H1 (cell line): ENCODE results near the gene SLC22A24. TPM values are rescaled to one million over a fixed set of nuclear protein-coding genes. Genes with fewer than 3 reads are reported as not detected.

Experiments
- CTCF ChIA-PET: fragments of 300-600 bp; sonication (Branson Sonifier 250); formaldehyde crosslinking; loops from one replicate; lab custom pipeline; 2021; ENCODE audit not compliant: partially characterized antibody; lab: Charles Lee
- POLR2A ChIA-PET: fragments of 300-600 bp; sonication (Branson Sonifier 250); formaldehyde crosslinking; loops from one replicate; lab custom pipeline; 2021; ENCODE audit warnings: inconsistent platforms; ENCODE audit not compliant: partially characterized antibody; lab: Charles Lee
- DNase-seq, 2 experiments: peaks; one replicate each; pipeline versions ENCODE4 v3.0.0 to v3.0.0-alpha.2; 2010 to 2022; ENCODE audit warnings: low spot score in 2 of 2, low read depth in 1 of 2, mixed read lengths in 1 of 2
- FAIRE-seq: peaks from 2 replicates; lab custom pipeline; 2011; peaks lifted over from hg19 to GRCh38; lab: Jason Lieb, UNC
- H2AFZ ChIP-seq: 2 replicates; pipeline ENCODE4 v1.8.1; 2012; ENCODE audit warnings: low read length, inconsistent platforms
- H2AK5ac ChIP-seq: 2 replicates; pipeline ENCODE4 v1.6.1; 2013; ENCODE audit warnings: low read depth, low read length
- H2BK120ac ChIP-seq: replicated peaks from 2 replicates; pipeline ENCODE3; 2013; ENCODE audit warnings: low read depth, low read length, inconsistent platforms
- H2BK12ac ChIP-seq: 2 replicates; pipeline ENCODE4 v1.6.1; 2013; ENCODE audit warnings: low read depth, low read length
- H2BK15ac ChIP-seq: 2 replicates; pipeline ENCODE4 v1.6.1; 2013; ENCODE audit warnings: low read length
- H2BK20ac ChIP-seq: 2 replicates; pipeline ENCODE4 v1.6.1; 2013; ENCODE audit warnings: low read length
- H2BK5ac ChIP-seq: 2 replicates; pipeline ENCODE4 v1.6.1; 2013; ENCODE audit warnings: low read depth, low read length
- H3K14ac ChIP-seq: 2 replicates; pipeline ENCODE4 v1.6.1; 2013; ENCODE audit warnings: inconsistent platforms; ENCODE audit not compliant: insufficient read length
- H3K18ac ChIP-seq: 2 replicates; pipeline ENCODE4 v1.6.1; 2013; ENCODE audit warnings: low read length; ENCODE audit errors: extremely low read depth
- H3K23ac ChIP-seq: 2 replicates; pipeline ENCODE4 v1.6.1; 2013; ENCODE audit warnings: inconsistent platforms; ENCODE audit not compliant: insufficient read length
- H3K23me2 ChIP-seq: 2 replicates; pipeline ENCODE4 v1.6.1; 2013; ENCODE audit warnings: low read depth, low read length
- H3K27ac ChIP-seq: 2 replicates; pipeline ENCODE4 v1.6.1; 2011; ENCODE audit warnings: low read depth, low read length, inconsistent platforms
- H3K27me3 ChIP-seq, 4 experiments: replicated peaks in 1 of 4; 1 replicate in 1 of 4; 2 replicates in 3 of 4; pipeline versions ENCODE4 v1.6.1 to v1.8.1; 2011 to 2013; ENCODE audit warnings: low read length in 3 of 4, mild to moderate bottlenecking in 3 of 4, inconsistent platforms in 2 of 4, mixed read lengths in 2 of 4, moderate library complexity in 1 of 4; ENCODE audit not compliant: control insufficient read depth in 3 of 4, insufficient read depth in 3 of 4; ENCODE audit errors: extremely low read depth in 1 of 4
- H3K36me3 ChIP-seq, 4 experiments: 2 replicates each; pipeline versions ENCODE4 v1.6.1 to v1.8.1; 2011 to 2013; ENCODE audit warnings: mild to moderate bottlenecking in 4 of 4, low read length in 3 of 4, moderate library complexity in 2 of 4, control low read depth in 1 of 4, inconsistent platforms in 1 of 4; ENCODE audit not compliant: insufficient read depth in 4 of 4, control insufficient read depth in 2 of 4
- H3K4ac ChIP-seq: replicated peaks from 2 replicates; pipeline ENCODE3; 2013; ENCODE audit warnings: low read length, low read depth, mixed read lengths, inconsistent platforms; ENCODE audit not compliant: insufficient read length
- H3K4me1 ChIP-seq, 4 experiments: replicated peaks in 1 of 4; 1 replicate in 1 of 4; 2 replicates in 3 of 4; pipeline versions ENCODE4 v1.6.1 to v1.8.1; 2011 to 2013; ENCODE audit warnings: low read length in 3 of 4, inconsistent platforms in 2 of 4, mixed read lengths in 1 of 4; ENCODE audit not compliant: insufficient read depth in 4 of 4, control insufficient read depth in 3 of 4
- H3K4me2 ChIP-seq, 2 experiments: 2 replicates each; pipeline versions ENCODE4 v1.6.1 to v1.8.1; 2011 to 2013; ENCODE audit warnings: low read depth in 2 of 2, low read length in 2 of 2, control low read depth in 1 of 2, inconsistent platforms in 1 of 2, mild to moderate bottlenecking in 1 of 2; ENCODE audit not compliant: insufficient read depth in 1 of 2
- H3K4me3 ChIP-seq, 4 experiments: fragments of 200-600, 300-600 bp in 1 of 4; sonication (generic), shearing (Covaris generic), sonication (Bioruptor Twin) in 1 of 4; 2 replicates each; pipeline versions ENCODE4 v1.5.1 to v1.8.1; 2011 to 2016; ENCODE audit warnings: low read length in 4 of 4, low read depth in 3 of 4, control low read depth in 2 of 4, inconsistent platforms in 2 of 4, mild to moderate bottlenecking in 2 of 4, mixed read lengths in 1 of 4, moderate library complexity in 1 of 4; ENCODE audit not compliant: insufficient read depth in 2 of 4; ENCODE audit errors: extremely low read depth in 1 of 4
- H3K56ac ChIP-seq: replicated peaks from 2 replicates; pipeline ENCODE3; 2013; ENCODE audit warnings: low read depth, mild to moderate bottlenecking, mixed read lengths, low read length, inconsistent platforms; ENCODE audit not compliant: insufficient read length
- H3K79me1 ChIP-seq: 2 replicates; pipeline ENCODE4 v1.6.1; 2013; ENCODE audit warnings: low read depth, low read length, control low read depth
- H3K79me2 ChIP-seq, 2 experiments: 2 replicates each; pipeline versions ENCODE4 v1.6.1 to v1.8.1; 2012 to 2013; ENCODE audit warnings: low read length in 2 of 2, mild to moderate bottlenecking in 2 of 2, inconsistent platforms in 1 of 2; ENCODE audit not compliant: insufficient read depth in 2 of 2, control insufficient read depth in 1 of 2
- H3K9ac ChIP-seq, 4 experiments: replicated peaks in 1 of 4; 1 replicate in 1 of 4; 2 replicates in 3 of 4; pipeline versions ENCODE4 v1.6.1 to v1.8.1; 2011 to 2013; ENCODE audit warnings: low read depth in 3 of 4, low read length in 3 of 4, control low read depth in 2 of 4, mild to moderate bottlenecking in 2 of 4, moderate library complexity in 2 of 4, inconsistent platforms in 1 of 4; ENCODE audit errors: extremely low read depth in 1 of 4
- H3K9me3 ChIP-seq, 2 experiments: 2 replicates each; pipeline versions ENCODE4 v1.6.1 to v1.8.1; 2012 to 2013; ENCODE audit warnings: mild to moderate bottlenecking in 2 of 2, moderate library complexity in 2 of 2, control low read depth in 1 of 2, inconsistent platforms in 1 of 2, low read depth in 1 of 2, low read length in 1 of 2, mixed read lengths in 1 of 2; ENCODE audit not compliant: insufficient read depth in 2 of 2
- H4K20me1 ChIP-seq, 2 experiments: replicated peaks in 1 of 2; 2 replicates each; pipeline versions ENCODE3 to v1.8.1; 2011 to 2013; ENCODE audit warnings: inconsistent platforms in 2 of 2, low read length in 2 of 2, mild to moderate bottlenecking in 1 of 2; ENCODE audit not compliant: insufficient read depth in 2 of 2, control insufficient read depth in 1 of 2
- H4K5ac ChIP-seq: 2 replicates; pipeline ENCODE4 v1.6.1; 2013; ENCODE audit warnings: low read length, low read depth, mixed read lengths, inconsistent platforms; ENCODE audit not compliant: insufficient read length
- H4K8ac ChIP-seq: 2 replicates; pipeline ENCODE4 v1.8.0; 2013; ENCODE audit warnings: mild to moderate bottlenecking, moderate library complexity, low read length, inconsistent platforms; ENCODE audit not compliant: insufficient read depth; ENCODE audit errors: extremely low read depth
- H4K91ac ChIP-seq: replicated peaks from 2 replicates; pipeline ENCODE3; 2013; ENCODE audit warnings: low read length, mixed read lengths, inconsistent platforms; ENCODE audit not compliant: insufficient read length
- BACH1 ChIP-seq: IDR thresholded peaks from 2 replicates; pipeline ENCODE4 v1.6.1; 2012; ENCODE audit warnings: low read length, improper control_type of control experiment
- CREB1 ChIP-seq: IDR thresholded peaks from 2 replicates; pipeline ENCODE4 v1.6.1; 2012; ENCODE audit warnings: inconsistent platforms
- EP300 ChIP-seq, 2 experiments: IDR thresholded peaks; 1 replicate in 1 of 2; 2 replicates in 1 of 2; pipeline ENCODE4 v1.6.1; 2011 to 2012; ENCODE audit warnings: low read depth in 2 of 2, low read length in 2 of 2, mild to moderate bottlenecking in 2 of 2, borderline replicate concordance in 1 of 2, inconsistent platforms in 1 of 2, moderate library complexity in 1 of 2
- SIN3A ChIP-seq, 2 experiments: IDR thresholded peaks in 1 of 2; conservative IDR thresholded peaks in 1 of 2; 2 replicates each; pipeline ENCODE4 v1.6.1; 2011 to 2012; ENCODE audit warnings: low read length in 2 of 2, improper control_type of control experiment in 1 of 2, low read depth in 1 of 2, mild to moderate bottlenecking in 1 of 2
- SP1 ChIP-seq: IDR thresholded peaks from 2 replicates; pipeline ENCODE4 v1.6.1; 2011; ENCODE audit warnings: low read depth, low read length
- SP4 ChIP-seq: IDR thresholded peaks from 2 replicates; pipeline ENCODE4 v1.6.1; 2012; ENCODE audit warnings: low read length, inconsistent platforms
- WGBS, 2 experiments: shearing (Covaris generic) in 1 of 2; methylation state at CpG; one replicate each; pipeline versions ENCODE4 v1.1.6 to v1.1.7; 2013 to 2015; ENCODE audit warnings: low lambda C conversion rate in 2 of 2, mixed read lengths in 2 of 2, inconsistent platforms in 1 of 2, low coverage in 1 of 2, missing lambda C conversion rate in 1 of 2; ENCODE audit not compliant: insufficient replicate concordance in 2 of 2, insufficient coverage in 1 of 2, insufficient read length in 1 of 2; ENCODE audit errors: extremely low coverage in 1 of 2, missing lambda C conversion rate in 1 of 2; 5-methylcytosine and 5-hydroxymethylcytosine counted together
- polyA plus RNA-seq, 7 experiments: library from polyadenylated mRNA; depleted of rRNA in 3 of 7; stranded (reverse) in 5 of 7; unstranded in 2 of 7; fragments of >200 nt in 5 of 7; fragments of 200-250 nt in 2 of 7; gene quantifications; 1 replicate in 5 of 7; 2 replicates in 1 of 7; 4 replicates in 1 of 7; pipeline versions ENCODE4 v1.2.1 to v1.2.3, GENCODE V29; 2011 to 2013; ENCODE audit warnings: missing spikeins in 2 of 7, mixed read lengths in 2 of 7
- total RNA-seq: library from RNA; stranded (reverse); fragmentation: NEBNext Ultra II Directional; extraction: Animal tissue kit (Norgen Biotek cat#: 25700); gene quantifications from 2 replicates; pipeline ENCODE4 v1.2.1, GENCODE V29; 2021

SLC22A24 gene
- total and polyA plus RNA-seq, 2 of the 8 experiments (the other 6 are each of a cell fraction or from before 2014, with no cell fraction given), result not detected

- Histone ChIP-seq H3K36me3 (no peaks in the 10 kb centered on the region), H3K27me3 (no peaks in the 10 kb centered on the region), H2BK12ac (no peak overlapping the region), H3K4ac (no peak overlapping the region), H4K91ac (no peak overlapping the region), H2BK5ac (no peak overlapping the region), H2AK5ac (no peak overlapping the region), H3K23me2 (no peaks in the 10 kb centered on the region), H3K9me3 (no peaks in the 10 kb centered on the region), H3K79me2 (no peaks in the 10 kb centered on the region), H2AFZ (no peak overlapping the region), H3K79me1 (no peaks in the 10 kb centered on the region)
- WGBS, 2 experiments, result 93% methylated on average over 1 of the region's 1 CpG; no CpG with 5 or more reads in 1 of the 2 experiments
- CTCF ChIA-PET, result interaction anchor here (0.7 to 1.0 kb wide), 3 partner anchors 8 to 483 kb away, joined by 3 read pairs; no protein-coding TSS in a partner anchor
- no peak for TF ChIP-seq EP300 (IDR thresholded peaks at IDR 0.05; ENCODE audit: borderline replicate concordance in 1 of 2, low read depth in 2 of 2, low read length in 2 of 2)
- TF ChIP-seq SIN3A (conservative IDR thresholded peaks at IDR 0.05 in 1 of 2, IDR thresholded peaks at IDR 0.05 in 1 of 2; ENCODE audit: low read depth in 1 of 2, low read length in 2 of 2), result no peak
- no peak for TF ChIP-seq SP4
- no peak for TF ChIP-seq CREB1
- no peak for TF ChIP-seq BACH1
- TF ChIP-seq SP1, result no peak
- TF ChIP-seq, all 59 proteins: peak for 0
- no peak overlapping the region for H3K9ac ChIP-seq
- no peak overlapping the region for H3K56ac ChIP-seq
- no peak overlapping the region for H4K8ac ChIP-seq
- H3K4me1 ChIP-seq, result no peaks in the 10 kb centered on the region
- FAIRE-seq (no peak), DNase-seq (no peak)
- no peaks in the 10 kb centered on the region for H4K20me1 ChIP-seq
- H4K5ac ChIP-seq, result no peak overlapping the region
- H2BK15ac ChIP-seq, result no peak overlapping the region
- H3K18ac ChIP-seq, result no peak overlapping the region
- no peak overlapping the region for H3K23ac ChIP-seq
- H2BK20ac ChIP-seq, result no peak overlapping the region
- no peak overlapping the region for H3K14ac ChIP-seq
- no peak overlapping the region for H2BK120ac ChIP-seq
- no peak overlapping the region for H3K4me2 ChIP-seq
- POLR2A ChIA-PET, result no interaction called here
- no peak overlapping the region for H3K27ac ChIP-seq
- H3K4me3 ChIP-seq, result no peak overlapping the region
These were observed 11.8 kb upstream of the SLC22A24 start for GRCh38 chr11:63155794-63156193.
